ENCODE data around the gene SH3RF1. TPM values are rescaled to one million over a fixed set of nuclear protein-coding genes. Genes with fewer than 3 reads are reported as not detected.

SH3RF1 gene
- total RNA-seq, 2 donors from 2014 or later: 37.6 to 68.8 TPM

- Mint-ChIP-seq H3K4me1 (no peaks in the 10 kb centered on the region), H3K27ac (no peak overlapping the region), H3K27me3 (ENCODE audit: insufficient read depth) (no peaks in the 10 kb centered on the region), H3K36me3 (ENCODE audit: low read depth) (peaks cover 56% of the 10 kb centered on the region), H3K4me3 (no peak overlapping the region), H3K9me3 (peaks cover 23% of the 10 kb centered on the region)
- Histone ChIP-seq H3K4me1 (ENCODE audit: control insufficient read depth, insufficient read depth, low read length) (no peaks in the 10 kb centered on the region), H3K27me3 (ENCODE audit: control insufficient read depth, insufficient read depth, low read length, poor library complexity, severe bottlenecking) (no peaks in the 10 kb centered on the region), H3K36me3 (ENCODE audit: control insufficient read depth, insufficient read depth, low read length) (peaks cover 70% of the 10 kb centered on the region), H3K9me3 (ENCODE audit: control insufficient read depth, low read length) (peaks cover 44% of the 10 kb centered on the region), H3K9ac (ENCODE audit: extremely low read depth, low read length, poor library complexity, severe bottlenecking) (no peak overlapping the region), H3K27ac (ENCODE audit: low read depth, low read length) (no peak overlapping the region), H3K4me3 (ENCODE audit: low read length) (peak overlapping the region; percentile 7)
- WGBS, 2 experiments (ENCODE audit: insufficient coverage in 1 of 2, insufficient read length in 1 of 2): 96 to 100% methylated on average over 3 to 5 of the region's 5 CpGs
- no peak for TF ChIP-seq CTCF (conservative IDR thresholded peaks at IDR 0.05)
- DNase-seq: no peak
Measured at GRCh38 chr4:169090484-169091215, 180.1 kb downstream of the SH3RF1 start.

- WGBS, 2 experiments (ENCODE audit: insufficient coverage in 1 of 2, insufficient read length in 1 of 2): 88 to 100% methylated on average over 4 to 5 of the region's 5 CpGs
- DNase-seq: peak; percentile 60
- Mint-ChIP-seq H3K4me1 (no peaks in the 10 kb centered on the region), H3K27me3 (ENCODE audit: insufficient read depth) (no peaks in the 10 kb centered on the region), H3K9me3 (peaks cover 23% of the 10 kb centered on the region), H3K4me3 (no peak overlapping the region), H3K36me3 (ENCODE audit: low read depth) (peaks cover 56% of the 10 kb centered on the region), H3K27ac (no peak overlapping the region)
- Histone ChIP-seq H3K27ac (ENCODE audit: low read depth, low read length) (no peak overlapping the region), H3K9me3 (ENCODE audit: control insufficient read depth, low read length) (peaks cover 44% of the 10 kb centered on the region), H3K9ac (ENCODE audit: extremely low read depth, low read length, poor library complexity, severe bottlenecking) (no peak overlapping the region), H3K4me1 (ENCODE audit: control insufficient read depth, insufficient read depth, low read length) (no peaks in the 10 kb centered on the region), H3K36me3 (ENCODE audit: control insufficient read depth, insufficient read depth, low read length) (peaks cover 53% of the 10 kb centered on the region), H3K27me3 (ENCODE audit: control insufficient read depth, insufficient read depth, low read length, poor library complexity, severe bottlenecking) (no peaks in the 10 kb centered on the region), H3K4me3 (ENCODE audit: low read length) (no peak overlapping the region)
- TF ChIP-seq CTCF (conservative IDR thresholded peaks at IDR 0.05): no peak
Measured at GRCh38 chr4:169089004-169089403, 181.8 kb downstream of the SH3RF1 start.

DNA sequence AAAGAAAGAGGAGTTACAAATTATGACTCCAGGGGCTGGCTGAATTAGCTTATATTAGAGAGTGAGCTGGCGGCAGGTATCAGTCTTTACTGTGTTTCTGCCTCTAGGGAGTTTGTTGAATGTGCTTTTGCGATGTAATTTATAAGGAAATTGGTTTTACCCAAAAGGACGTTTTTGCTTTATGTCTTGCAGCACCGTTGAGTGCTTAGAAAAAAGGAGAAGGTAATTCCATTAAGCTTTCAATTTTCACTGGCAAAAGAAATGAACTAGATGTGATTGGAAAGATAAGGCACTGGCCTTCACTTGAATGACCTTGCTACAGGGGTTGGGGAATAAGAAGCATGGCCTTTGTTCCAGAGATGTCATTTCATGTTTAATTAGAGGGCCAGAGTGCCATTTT is 185.8 kb downstream of the SH3RF1 start:
- TF ChIP-seq CTCF (conservative IDR thresholded peaks at IDR 0.05): no peak
- H3K27me3 ChIP-seq (ENCODE audit: control insufficient read depth, insufficient read depth, low read length, poor library complexity, severe bottlenecking): no peaks in the 10 kb centered on the region
- H3K9me3 Mint-ChIP-seq: no peaks in the 10 kb centered on the region
- no peak overlapping the region for H3K27ac ChIP-seq (ENCODE audit: low read depth, low read length)
- H3K4me3 Mint-ChIP-seq: no peak overlapping the region
- 94 to 100% methylated on average over 2 to 4 of the region's 4 CpGs for WGBS, 2 experiments (ENCODE audit: insufficient coverage in 1 of 2, insufficient read length in 1 of 2)
- no peak for DNase-seq
- H3K4me1 Mint-ChIP-seq: no peaks in the 10 kb centered on the region
- no peaks in the 10 kb centered on the region for H3K27me3 Mint-ChIP-seq (ENCODE audit: insufficient read depth)
- H3K4me1 ChIP-seq (ENCODE audit: control insufficient read depth, insufficient read depth, low read length): no peaks in the 10 kb centered on the region
- no peak overlapping the region for H3K9ac ChIP-seq (ENCODE audit: extremely low read depth, low read length, poor library complexity, severe bottlenecking)
- H3K27ac Mint-ChIP-seq: no peak overlapping the region
- no peak overlapping the region for H3K4me3 ChIP-seq (ENCODE audit: low read length)
- H3K9me3 ChIP-seq (ENCODE audit: control insufficient read depth, low read length): peaks cover 7% of the 10 kb centered on the region
- H3K36me3 ChIP-seq (ENCODE audit: control insufficient read depth, insufficient read depth, low read length): peaks cover 19% of the 10 kb centered on the region
- peaks cover 32% of the 10 kb centered on the region for H3K36me3 Mint-ChIP-seq (ENCODE audit: low read depth)

Measured in endodermal cell (in vitro differentiated cells).